Stomach (tissue), 9 donors: Measurements from ENCODE around the gene ARL15. TPM values are rescaled to one million over a fixed set of nuclear protein-coding genes. Genes with fewer than 3 reads are reported as not detected.

ENCODE experiments used
- DNase-seq, 2 donors: peaks; one replicate each; pipeline versions ENCODE4 v3.0.0 to v3.0.0-alpha.2; 2013 to 2019
- H3K27ac ChIP-seq, 5 donors: fragments of 200-600 bp in 4 of 5; sonication (generic) in 4 of 5; one replicate each; pipeline ENCODE4 v1.5.1; 2013 to 2019; ENCODE audit warnings: mild to moderate bottlenecking in 1 of 5, moderate library complexity in 1 of 5
- H3K27me3 ChIP-seq, 3 donors: fragments of 200-600 bp; sonication (generic); one replicate each; pipeline ENCODE4 v1.5.1; 2017 to 2019; ENCODE audit warnings: mixed run types in 1 of 3
- H3K36me3 ChIP-seq, 4 donors: fragments of 200-600 bp; sonication (generic); 1 replicate in 3 of 4; 2 replicates in 1 of 4; pipeline ENCODE4 v1.5.1; 2016 to 2019
- H3K4me1 ChIP-seq, 4 donors: fragments of 200-600 bp; sonication (generic); one replicate each; pipeline ENCODE4 v1.5.1; 2016 to 2019
- H3K4me3 ChIP-seq, 4 donors: fragments of 200-600 bp; sonication (generic) in 3 of 4; one replicate each; pipeline ENCODE4 v1.5.1; 2016 to 2019; ENCODE audit warnings: mild to moderate bottlenecking in 1 of 4
- H3K9me3 ChIP-seq, 4 donors: fragments of 200-600 bp; sonication (generic); one replicate each; pipeline ENCODE4 v1.5.1; 2016 to 2019
- CTCF ChIP-seq, 7 experiments: fragments of 450-650 bp in 4 of 7; fragments of 200-600 bp in 3 of 7; sonication (generic) in 3 of 7; IDR thresholded peaks; one replicate each; pipeline ENCODE4 v1.5.1; 2016 to 2019; ENCODE audit warnings: antibody characterized with exemption in 7 of 7, control low read depth in 2 of 7, mild to moderate bottlenecking in 1 of 7
- EP300 ChIP-seq: sonication (generic); formaldehyde crosslinking; IDR thresholded peaks from one replicate; pipeline ENCODE4 v1.6.1; 2017; ENCODE audit warnings: antibody characterized with exemption
- POLR2A ChIP-seq, 4 donors: fragments of 450-650 bp; IDR thresholded peaks; one replicate each; pipeline ENCODE4 v1.6.1; 2016; ENCODE audit warnings: antibody characterized with exemption in 4 of 4, control low read depth in 2 of 4, mild to moderate bottlenecking in 1 of 4, moderate library complexity in 1 of 4
- POLR2AphosphoS5 ChIP-seq, 3 donors: sonication (generic); formaldehyde crosslinking; IDR thresholded peaks; one replicate each; pipeline ENCODE4 v1.6.1; 2016; ENCODE audit warnings: antibody characterized with exemption in 3 of 3
- whole genome bisulfite sequencing, 5 donors: extraction: QIAGEN DNeasy Blood & Tissue Kit in 3 of 5; methylation state at CpG; one replicate each; pipeline versions ENCODE4 v1.1.5 to v1.1.7; 2013 to 2018; 5-methylcytosine and 5-hydroxymethylcytosine counted together
- intact Hi-C: fragments of 100-400 bp; cut with DNase I; formaldehyde crosslinking; loops from one replicate; pipeline ENCODE4 v1.15.1; 2023; ENCODE audit warnings: low total_unique reads
- polyA plus RNA-seq, 3 donors: library from polyadenylated mRNA; stranded (reverse); fragments of 200-250 nt; gene quantifications; one replicate each; pipeline ENCODE4 v1.2.3, GENCODE V29; 2013
- total RNA-seq, 5 donors: library from RNA; depleted of rRNA; stranded (reverse); fragments of >200 nt; gene quantifications; one replicate each; pipeline versions ENCODE4 v1.1.0 to v1.2.3, GENCODE V29; 2014 to 2016
- donor health status: healthy with polysubstance abuse.
- donor health status: Bipolar disorder and iron deficiency.
- donor health status: healthy.

Gene ARL15
- total and polyA plus RNA-seq, 8 donors = 1.7 to 72.7 (median 12.6) TPM

GRCh38 chr5:53913941-53914340 is 396.4 kb downstream of the ARL15 start:
- H3K9me3 ChIP-seq = no peaks in the 10 kb centered on the region
- whole genome bisulfite sequencing, 5 donors = 37 to 59% (median 49%) methylated on average over 1 of the region's 1 CpG
- no peak overlapping the region for H3K27ac ChIP-seq
- no peaks in the 10 kb centered on the region for H3K27me3 ChIP-seq
- no peaks in the 10 kb centered on the region for H3K36me3 ChIP-seq
- no peak for DNase-seq
- no peak for TF ChIP-seq POLR2AphosphoS5 (IDR thresholded peaks at IDR 0.05)
- H3K4me3 ChIP-seq = no peak overlapping the region
- no peaks in the 10 kb centered on the region for H3K4me1 ChIP-seq
- intact Hi-C loops = no loop called here

- Histone ChIP-seq H3K36me3 (no peaks in the 10 kb centered on the region), H3K4me3 (no peak overlapping the region), H3K4me1 (no peaks in the 10 kb centered on the region), H3K27ac (no peak overlapping the region), H3K27me3 (no peaks in the 10 kb centered on the region), H3K9me3 (no peaks in the 10 kb centered on the region)
- no peak for DNase-seq
- intact Hi-C loops = no loop called here
- TF ChIP-seq POLR2AphosphoS5 (IDR thresholded peaks at IDR 0.05) = no peak
- TF ChIP-seq EP300 = no peak
- TF ChIP-seq POLR2A (IDR thresholded peaks at IDR 0.05) = no peak
- TF ChIP-seq CTCF (IDR thresholded peaks at IDR 0.05) = no peak
- WGBS, 5 donors = 86 to 96% (median 91%) methylated on average over 2 of the region's 2 CpGs
These were observed 401.6 kb downstream of the ARL15 start for GRCh38 chr5:53908757-53909156.

GRCh38 chr5:53907827-53908226 is 402.5 kb downstream of the ARL15 start:
- no peak overlapping the region for H3K27ac ChIP-seq
- TF ChIP-seq CTCF (IDR thresholded peaks at IDR 0.05) = no peak
- no peak for TF ChIP-seq EP300
- no peak for TF ChIP-seq POLR2AphosphoS5 (IDR thresholded peaks at IDR 0.05)
- H3K4me1 ChIP-seq = no peaks in the 10 kb centered on the region
- intact Hi-C loops = no loop called here
- no peak for DNase-seq
- no peak overlapping the region for H3K4me3 ChIP-seq
- H3K27me3 ChIP-seq = no peaks in the 10 kb centered on the region
- H3K36me3 ChIP-seq = no peaks in the 10 kb centered on the region
- WGBS, 5 donors = 92 to 98% (median 96%) methylated on average over 3 of the region's 3 CpGs
- H3K9me3 ChIP-seq = no peaks in the 10 kb centered on the region

DNA sequence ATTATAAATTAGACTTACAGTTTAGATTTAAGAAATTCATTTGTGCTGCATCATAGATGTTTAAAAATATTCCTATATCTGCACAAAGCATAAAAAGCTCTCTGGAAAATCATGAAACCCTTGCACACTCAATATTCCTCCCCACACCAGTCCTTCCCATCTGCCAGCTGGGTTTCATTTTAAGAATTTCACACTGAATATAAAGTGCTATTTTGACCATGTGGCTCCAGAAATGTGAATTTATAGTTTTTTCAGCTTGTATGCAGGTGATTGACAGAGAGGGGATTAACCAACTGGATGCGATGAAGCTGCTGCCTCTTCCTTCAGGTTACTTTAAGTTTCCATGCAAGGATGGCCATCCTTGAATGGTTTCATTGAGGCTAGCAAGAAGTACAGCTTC is 403.6 kb downstream of the ARL15 start:
- 88 to 100% (median 97%) methylated on average over 1 of the region's 1 CpG for WGBS, 5 donors
- TF ChIP-seq EP300 = no peak
- TF ChIP-seq POLR2AphosphoS5 (IDR thresholded peaks at IDR 0.05) = no peak
- TF ChIP-seq POLR2A (IDR thresholded peaks at IDR 0.05) = no peak
- no peak for TF ChIP-seq CTCF (IDR thresholded peaks at IDR 0.05)
- intact Hi-C loops = no loop called here

GRCh38 chr5:53902296-53902907 is 408.0 kb downstream of the ARL15 start:
- no peaks in the 10 kb centered on the region for H3K9me3 ChIP-seq
- TF ChIP-seq POLR2AphosphoS5 (IDR thresholded peaks at IDR 0.05) (no peak), POLR2A (IDR thresholded peaks at IDR 0.05) (no peak), CTCF (IDR thresholded peaks at IDR 0.05) (no peak), EP300 (no peak)
- H3K36me3 ChIP-seq = no peaks in the 10 kb centered on the region
- WGBS, 5 donors = 77 to 88% (median 83%) methylated on average over 6 of the region's 6 CpGs
- no peak overlapping the region for H3K27ac ChIP-seq
- no peak overlapping the region for H3K4me3 ChIP-seq
- intact Hi-C loops = no loop called here
- no peak for DNase-seq
- no peaks in the 10 kb centered on the region for H3K27me3 ChIP-seq
- H3K4me1 ChIP-seq = no peaks in the 10 kb centered on the region

More for the DNA sequence above, 403.6 kb downstream of the ARL15 start:
- Histone ChIP-seq H3K36me3 (no peaks in the 10 kb centered on the region), H3K27me3 (no peaks in the 10 kb centered on the region), H3K4me3 (no peak overlapping the region), H3K4me1 (no peaks in the 10 kb centered on the region), H3K27ac (no peak overlapping the region), H3K9me3 (no peaks in the 10 kb centered on the region)
- DNase-seq = no peak
